Activated CD8-positive, alpha-beta T cell treated with anti-CD3 and anti-CD28 coated beads for 36 hours (primary cell): ENCODE data around the gene HRH3. TPM values are rescaled to one million over a fixed set of nuclear protein-coding genes. Genes with fewer than 3 reads are reported as not detected.
A peak's percentile ranks its signal among the peaks of the same experiment; 100 is the strongest.

Experiments
- ATAC-seq: fragments of 200-7000 bp; cut with Tn5 transposase; one replicate; pipeline ENCODE4 v1.10.0; 2021; ENCODE audit warnings: mild to moderate bottlenecking, moderate library complexity
- CTCF ChIA-PET: fragments of 350-600 bp; sonication (Branson Sonifier 250); formaldehyde crosslinking; loops from one replicate; lab custom pipeline; 2021; ENCODE audit warnings: antibody characterized with exemption; lab: Charles Lee
- POLR2A ChIA-PET: fragments of 350-600 bp; sonication (Branson Sonifier 250); formaldehyde crosslinking; loops from one replicate; lab custom pipeline; 2021; ENCODE audit warnings: antibody characterized with exemption; lab: Charles Lee
- DNase-seq: peaks from one replicate; pipeline ENCODE4 v3.0.0-alpha.2; 2020
- H3K27ac Mint-ChIP-seq: one replicate; pipeline ENCODE4 v1.8.0; 2021; ENCODE audit warnings: mild to moderate bottlenecking, mixed read lengths
- H3K27me3 Mint-ChIP-seq: one replicate; pipeline ENCODE4 v1.8.0; 2021; ENCODE audit warnings: mixed read lengths
- H3K36me3 Mint-ChIP-seq: one replicate; pipeline ENCODE4 v1.8.0; 2021; ENCODE audit warnings: low read depth, mixed read lengths
- H3K4me1 Mint-ChIP-seq: one replicate; pipeline ENCODE4 v1.8.0; 2021; ENCODE audit warnings: low read depth, mixed read lengths
- H3K4me3 Mint-ChIP-seq: one replicate; pipeline ENCODE4 v1.8.0; 2021; ENCODE audit warnings: mild to moderate bottlenecking, moderate library complexity, mixed read lengths
- H3K9me3 Mint-ChIP-seq: one replicate; pipeline ENCODE4 v1.8.0; 2021; ENCODE audit warnings: mixed read lengths
- intact Hi-C: fragments of 100-400 bp; cut with micrococcal nuclease; formaldehyde crosslinking; loops from one replicate; pipeline ENCODE4 v1.10.0; 2022
- total RNA-seq, 2 experiments: library from RNA; stranded (reverse); gene quantifications; one replicate each; pipeline ENCODE4 v1.2.3, GENCODE V29; 2021
- TF ChIP-seq, protein P1 (sequence below): fragments of 200-600 bp; IDR thresholded peaks from one replicate; pipeline ENCODE4 v1.8.0; 2022; ENCODE audit warnings: antibody characterized with exemption, mild to moderate bottlenecking

Gene HRH3
- total RNA-seq, 2 experiments from 2014 or later: not detected

DNA sequence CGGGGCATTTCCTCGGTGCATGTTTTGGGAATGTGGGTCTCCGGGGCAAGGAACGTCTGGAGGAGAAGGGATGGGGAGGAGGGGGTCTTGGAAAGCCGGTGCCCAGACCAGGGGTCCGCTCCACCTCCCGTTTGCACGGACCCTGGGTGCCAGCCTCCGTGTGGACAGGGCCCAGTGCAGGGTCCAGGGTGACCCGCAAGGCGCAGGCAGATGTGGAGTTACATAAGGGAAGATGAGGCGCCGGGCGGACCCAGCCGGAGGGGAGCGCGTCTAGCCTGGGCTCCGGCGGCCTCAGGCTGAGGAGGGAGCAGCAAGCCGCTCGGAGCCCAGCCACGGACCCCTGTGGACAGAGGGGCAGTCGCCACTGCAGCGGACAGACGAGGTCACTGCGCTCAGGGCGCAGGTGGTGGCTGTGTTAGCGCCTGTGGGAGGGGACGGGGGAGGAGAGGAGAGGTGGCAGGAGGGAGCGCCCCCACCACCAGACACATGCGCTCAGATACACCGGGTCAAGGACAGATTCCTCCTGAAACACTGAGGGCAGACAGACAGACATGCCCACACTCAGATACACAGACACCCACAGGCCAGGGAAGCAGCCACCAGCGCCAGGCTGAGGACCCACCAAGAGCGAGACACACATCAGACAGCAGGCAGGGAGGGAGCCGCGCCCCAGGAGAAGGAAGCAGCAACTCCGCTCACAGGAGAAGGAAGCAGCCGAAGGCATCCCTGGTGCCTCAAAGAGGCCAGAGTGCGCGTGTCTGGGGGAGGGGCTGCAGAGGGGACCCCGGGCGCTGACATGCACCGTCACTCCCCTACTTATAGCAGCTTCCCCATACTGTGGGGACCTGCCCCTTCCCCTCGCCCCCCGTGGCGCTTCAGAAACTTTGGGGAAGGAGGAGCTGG lies 839 bp upstream of the HRH3 start:
- Mint-ChIP-seq H3K4me1 (no peaks in the 10 kb centered on the region), H3K27ac (no peak overlapping the region), H3K4me3 (no peak overlapping the region), H3K9me3 (no peaks in the 10 kb centered on the region), H3K27me3 (peaks cover 42% of the 10 kb centered on the region), H3K36me3 (no peaks in the 10 kb centered on the region)
- POLR2A ChIA-PET: no interaction called here
- ATAC-seq (no peak), DNase-seq (no peak)
- CTCF ChIA-PET: no interaction called here
- intact Hi-C loops: no loop called here
- TF ChIP-seq, protein P1, sequence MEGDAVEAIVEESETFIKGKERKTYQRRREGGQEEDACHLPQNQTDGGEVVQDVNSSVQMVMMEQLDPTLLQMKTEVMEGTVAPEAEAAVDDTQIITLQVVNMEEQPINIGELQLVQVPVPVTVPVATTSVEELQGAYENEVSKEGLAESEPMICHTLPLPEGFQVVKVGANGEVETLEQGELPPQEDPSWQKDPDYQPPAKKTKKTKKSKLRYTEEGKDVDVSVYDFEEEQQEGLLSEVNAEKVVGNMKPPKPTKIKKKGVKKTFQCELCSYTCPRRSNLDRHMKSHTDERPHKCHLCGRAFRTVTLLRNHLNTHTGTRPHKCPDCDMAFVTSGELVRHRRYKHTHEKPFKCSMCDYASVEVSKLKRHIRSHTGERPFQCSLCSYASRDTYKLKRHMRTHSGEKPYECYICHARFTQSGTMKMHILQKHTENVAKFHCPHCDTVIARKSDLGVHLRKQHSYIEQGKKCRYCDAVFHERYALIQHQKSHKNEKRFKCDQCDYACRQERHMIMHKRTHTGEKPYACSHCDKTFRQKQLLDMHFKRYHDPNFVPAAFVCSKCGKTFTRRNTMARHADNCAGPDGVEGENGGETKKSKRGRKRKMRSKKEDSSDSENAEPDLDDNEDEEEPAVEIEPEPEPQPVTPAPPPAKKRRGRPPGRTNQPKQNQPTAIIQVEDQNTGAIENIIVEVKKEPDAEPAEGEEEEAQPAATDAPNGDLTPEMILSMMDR: no peak

DNA sequence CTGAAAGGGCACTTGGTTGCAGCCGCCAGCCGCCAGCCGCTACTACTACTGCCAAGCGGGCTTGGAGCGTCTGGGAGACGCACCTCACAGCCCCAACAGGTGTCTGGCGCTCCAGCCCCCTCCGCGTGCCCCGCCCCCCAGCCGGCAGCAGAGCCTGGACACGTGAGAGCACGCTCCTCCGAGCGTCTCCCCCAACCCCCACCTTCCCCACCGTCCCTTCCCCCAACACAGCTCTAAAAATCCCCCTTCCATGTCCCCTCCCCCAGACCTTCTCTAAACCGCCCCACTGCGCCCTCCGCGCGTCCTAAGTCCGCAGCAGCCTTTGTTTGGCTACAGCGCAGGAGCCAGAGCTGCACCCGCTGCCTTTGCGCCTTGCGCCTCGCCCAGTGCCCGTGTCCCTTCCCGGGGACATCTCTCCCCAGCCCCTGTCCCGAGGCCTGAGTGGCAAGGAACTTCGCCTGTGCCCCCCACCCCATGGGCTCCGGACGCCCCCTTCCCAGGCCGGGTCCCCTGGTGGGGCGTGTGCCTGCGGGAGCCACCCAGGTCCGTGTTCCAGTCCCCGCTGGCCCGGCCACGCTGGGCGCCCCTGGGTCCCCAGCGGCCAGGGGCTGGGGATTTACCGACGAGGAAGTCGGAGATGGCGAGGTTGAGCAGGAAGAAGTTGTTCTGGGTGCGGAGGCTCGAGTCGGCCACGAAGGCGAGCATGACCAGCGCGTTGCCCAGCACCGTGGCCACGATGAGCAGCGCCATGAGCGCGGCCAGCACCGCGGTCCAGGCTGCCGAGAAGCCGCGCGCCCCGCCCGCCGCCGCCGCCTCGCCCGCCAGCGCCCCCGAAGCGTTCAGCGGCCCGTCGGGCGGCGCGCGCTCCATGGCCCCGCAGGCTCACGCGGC lies 732 bp downstream of the HRH3 start:
- POLR2A ChIA-PET: interaction anchor here (0.8 kb wide), 1 partner anchor 13 kb away, joined by 4 read pairs; no protein-coding TSS in a partner anchor
- H3K4me3 Mint-ChIP-seq: no peak overlapping the region
- intact Hi-C loops: no loop called here
- H3K9me3 Mint-ChIP-seq: no peaks in the 10 kb centered on the region
- H3K27me3 Mint-ChIP-seq: peaks cover 40% of the 10 kb centered on the region
- CTCF ChIA-PET: no interaction called here
- DNase-seq (no peak), ATAC-seq (peak; percentile 38)
- no peaks in the 10 kb centered on the region for H3K36me3 Mint-ChIP-seq
- H3K4me1 Mint-ChIP-seq: no peaks in the 10 kb centered on the region
- H3K27ac Mint-ChIP-seq: no peak overlapping the region
- TF ChIP-seq, protein P1: no peak

DNA sequence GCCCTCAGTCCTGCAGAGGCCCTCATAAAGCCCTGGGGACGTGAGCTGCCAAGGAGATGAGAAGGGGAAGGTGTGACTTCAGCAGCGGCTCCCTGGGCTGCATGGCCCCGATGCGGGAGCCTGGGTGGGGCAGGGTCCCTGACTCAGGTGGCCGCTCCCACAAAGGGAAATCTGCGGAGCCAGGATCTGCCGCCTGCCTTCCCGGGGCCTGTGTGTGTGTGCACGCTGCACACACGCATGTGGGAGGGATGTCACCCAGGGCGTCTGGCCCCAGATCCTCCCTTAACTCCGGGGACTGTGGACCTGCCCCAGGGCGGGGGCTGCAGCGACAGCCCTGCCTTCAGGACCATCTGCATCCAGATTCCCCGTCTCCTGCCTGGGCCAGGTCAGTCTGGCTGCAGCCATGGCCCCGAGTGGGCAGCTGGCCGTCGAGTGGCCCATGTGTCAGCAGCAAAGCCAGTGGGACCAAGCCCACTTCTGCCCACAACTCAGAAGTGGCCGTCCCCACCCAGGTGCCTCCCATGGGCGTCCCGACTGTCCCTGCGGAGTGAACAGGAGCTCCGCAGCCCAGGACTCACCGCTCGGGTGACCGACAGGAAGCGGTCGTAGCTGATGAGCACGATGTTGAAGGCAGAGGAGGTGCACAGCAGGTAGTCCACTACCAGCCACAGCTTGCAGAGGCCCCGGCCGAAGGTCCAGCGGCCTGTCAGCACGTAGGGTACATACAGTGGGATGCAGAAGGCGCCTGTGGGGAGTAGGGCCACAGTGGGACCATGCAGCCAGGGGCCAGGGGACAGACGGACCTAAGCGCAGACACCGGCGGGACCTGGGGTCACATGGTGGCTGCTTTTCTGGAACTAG lies 1.9 kb downstream of the HRH3 start:
- Mint-ChIP-seq H3K9me3 (no peaks in the 10 kb centered on the region), H3K27me3 (peaks cover 40% of the 10 kb centered on the region), H3K36me3 (no peaks in the 10 kb centered on the region), H3K4me1 (no peaks in the 10 kb centered on the region), H3K4me3 (no peak overlapping the region), H3K27ac (no peak overlapping the region)
- ChIA-PET CTCF (no interaction called here), POLR2A (no interaction called here)
- DNase-seq (no peak), ATAC-seq (no peak)
- intact Hi-C loops: no loop called here
- TF ChIP-seq, protein P1: no peak

DNA sequence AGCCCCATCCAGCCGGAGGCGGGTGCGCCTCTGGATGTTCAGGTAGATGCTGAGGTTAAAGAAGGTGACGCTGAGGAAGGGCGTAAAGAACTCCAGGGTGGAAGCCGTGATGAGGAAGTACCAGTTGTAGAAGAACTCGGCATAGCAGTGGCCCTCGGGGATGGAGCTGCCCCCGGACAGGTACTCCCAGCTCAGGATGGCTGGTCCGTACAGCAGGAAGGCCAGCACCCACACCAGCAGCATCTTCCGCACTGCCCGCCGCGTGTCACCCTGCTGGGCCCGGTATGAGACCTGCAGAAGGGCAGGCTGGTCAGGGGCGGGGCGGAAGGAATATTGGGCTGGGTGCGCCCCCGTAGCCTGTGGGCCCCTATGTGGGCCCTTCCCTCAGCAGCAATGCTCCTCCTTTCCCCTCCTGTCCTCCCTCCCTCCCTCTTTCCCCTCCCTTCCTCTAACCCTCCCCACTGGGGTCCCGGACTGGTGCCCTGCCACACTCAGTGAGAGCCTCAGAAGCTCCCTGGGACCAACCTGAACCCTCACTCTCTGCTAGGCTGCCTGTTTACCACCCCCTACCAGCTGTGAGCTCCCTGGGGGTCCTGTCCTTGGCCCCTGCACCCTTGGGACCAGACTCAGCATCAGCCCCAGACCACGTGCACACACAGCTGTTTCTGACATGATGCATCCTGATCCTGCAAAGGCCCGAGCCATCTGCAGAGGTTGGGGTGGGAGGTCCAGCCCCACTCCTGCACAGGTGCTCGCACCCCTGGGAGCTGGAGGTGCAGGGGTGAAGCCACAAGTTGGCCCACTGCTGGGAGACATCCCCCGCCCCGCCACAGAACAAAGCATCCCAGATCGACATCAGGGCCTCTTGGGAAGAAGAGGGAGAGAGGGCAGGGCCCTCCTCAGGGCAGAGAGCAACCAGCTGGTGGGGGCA lies 3.2 kb downstream of the HRH3 start:
- peaks cover 34% of the 10 kb centered on the region for H3K27me3 Mint-ChIP-seq

More for the DNA sequence above, 3.2 kb downstream of the HRH3 start:
- H3K36me3 Mint-ChIP-seq: no peaks in the 10 kb centered on the region
- no peak overlapping the region for H3K4me3 Mint-ChIP-seq
- intact Hi-C loops: no loop called here
- ATAC-seq: no peak
- POLR2A ChIA-PET: interaction anchor here (0.6 kb wide), 1 partner anchor 188 kb away, joined by 3 read pairs; no protein-coding TSS in a partner anchor
- no peak for DNase-seq
- no peaks in the 10 kb centered on the region for H3K9me3 Mint-ChIP-seq
- H3K27ac Mint-ChIP-seq: no peak overlapping the region
- no peaks in the 10 kb centered on the region for H3K4me1 Mint-ChIP-seq
- TF ChIP-seq, protein P1: no peak
- CTCF ChIA-PET: no interaction called here
